Tibial artery (tissue), 4 donors: ENCODE measurements around the gene FKBP4.

Experiments
- DNase-seq, 2 donors: peaks; one replicate each; pipeline ENCODE4 v3.0.0-alpha.2; 2019
- H3K27ac ChIP-seq, 2 donors: fragments of 200-600 bp; sonication (generic) in 1 of 2; 1 replicate in 1 of 2; 2 replicates in 1 of 2; pipeline ENCODE4 v1.5.1; 2018 to 2019; ENCODE audit warnings: mild to moderate bottlenecking in 1 of 2
- H3K27me3 ChIP-seq, 2 donors: fragments of 200-600 bp; sonication (generic) in 1 of 2; one replicate each; pipeline versions ENCODE4 v1.5.1 to v1.6.0; 2016 to 2019
- H3K36me3 ChIP-seq, 3 donors: fragments of 200-600 bp; sonication (generic) in 2 of 3; one replicate each; pipeline ENCODE4 v1.5.1; 2016 to 2019; ENCODE audit warnings: mild to moderate bottlenecking in 2 of 3
- H3K4me1 ChIP-seq, 4 donors: fragments of 200-600 bp; sonication (generic) in 2 of 4; 1 replicate in 3 of 4; 2 replicates in 1 of 4; pipeline ENCODE4 v1.5.1; 2016 to 2019
- H3K4me3 ChIP-seq, 2 donors: fragments of 200-600 bp; sonication (generic) in 1 of 2; 1 replicate in 1 of 2; 2 replicates in 1 of 2; pipeline ENCODE4 v1.5.1; 2018 to 2019; ENCODE audit warnings: mild to moderate bottlenecking in 2 of 2
- H3K9me3 ChIP-seq, 3 donors: fragments of 200-600 bp; sonication (generic) in 1 of 3; one replicate each; pipeline ENCODE4 v1.5.1; 2016 to 2019
- CTCF ChIP-seq, 2 experiments: fragments of 200-600 bp in 1 of 2; fragments of 450-650 bp in 1 of 2; IDR thresholded peaks; one replicate each; pipeline ENCODE4 v1.5.1; 2017 to 2019; ENCODE audit warnings: antibody characterized with exemption in 2 of 2, mild to moderate bottlenecking in 1 of 2, moderate library complexity in 1 of 2
- intact Hi-C: fragments of 100-400 bp; cut with DNase I; formaldehyde crosslinking; loops from one replicate; pipeline ENCODE4 v1.15.0; 2023; ENCODE audit warnings: low total_unique reads

The FKBP4 gene, protein sequence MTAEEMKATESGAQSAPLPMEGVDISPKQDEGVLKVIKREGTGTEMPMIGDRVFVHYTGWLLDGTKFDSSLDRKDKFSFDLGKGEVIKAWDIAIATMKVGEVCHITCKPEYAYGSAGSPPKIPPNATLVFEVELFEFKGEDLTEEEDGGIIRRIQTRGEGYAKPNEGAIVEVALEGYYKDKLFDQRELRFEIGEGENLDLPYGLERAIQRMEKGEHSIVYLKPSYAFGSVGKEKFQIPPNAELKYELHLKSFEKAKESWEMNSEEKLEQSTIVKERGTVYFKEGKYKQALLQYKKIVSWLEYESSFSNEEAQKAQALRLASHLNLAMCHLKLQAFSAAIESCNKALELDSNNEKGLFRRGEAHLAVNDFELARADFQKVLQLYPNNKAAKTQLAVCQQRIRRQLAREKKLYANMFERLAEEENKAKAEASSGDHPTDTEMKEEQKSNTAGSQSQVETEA

DNA sequence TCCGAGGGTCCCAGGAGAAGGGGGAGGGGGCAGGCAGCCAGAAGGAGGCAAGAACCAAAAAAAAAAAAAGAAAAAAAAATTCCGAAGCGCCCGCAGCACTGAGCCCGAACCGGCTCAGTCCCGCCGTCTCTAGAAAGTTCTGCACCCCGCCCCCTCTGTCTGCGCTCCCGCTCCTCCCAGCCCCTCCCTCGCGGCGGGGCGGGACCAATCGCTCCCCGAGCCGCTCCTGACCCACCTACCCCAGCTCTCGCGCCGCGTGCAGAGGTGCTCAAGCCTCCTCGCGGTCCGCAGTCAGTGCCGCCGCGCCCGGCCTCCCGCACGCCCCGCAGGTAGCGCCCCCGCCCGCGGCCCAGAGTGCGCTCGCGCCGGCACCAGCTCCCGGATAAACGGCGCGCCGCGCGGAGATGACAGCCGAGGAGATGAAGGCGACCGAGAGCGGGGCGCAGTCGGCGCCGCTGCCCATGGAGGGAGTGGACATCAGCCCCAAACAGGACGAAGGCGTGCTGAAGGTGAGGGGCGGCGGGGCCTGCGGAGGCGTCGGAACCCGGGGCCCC is at the start of gene FKBP4:
Gene FKBP4 (plus strand): TSS at position 235 of the 554 bp plus-strand sequence. CDS start 170 bp downstream, at position 405.
- H3K9me3 ChIP-seq: no peaks in the 10 kb centered on the region
- peaks cover 0 to 30% (median 17%) of the 10 kb centered on the region in 4 donors for H3K4me1 ChIP-seq
- DNase-seq: peak; percentile 90 to 96
- intact Hi-C loops: no loop called here
- no peaks in the 10 kb centered on the region for H3K27me3 ChIP-seq
- H3K4me3 ChIP-seq: peak within 1 kb of the TSS; percentile 82 to 95
- peak within 1 kb of the TSS; percentile 88 to 91 for H3K27ac ChIP-seq
- peaks cover 23 to 29% (median 26%) of the 10 kb centered on the region in 3 donors for H3K36me3 ChIP-seq
- no peak for TF ChIP-seq CTCF (IDR thresholded peaks at IDR 0.05)

DNA sequence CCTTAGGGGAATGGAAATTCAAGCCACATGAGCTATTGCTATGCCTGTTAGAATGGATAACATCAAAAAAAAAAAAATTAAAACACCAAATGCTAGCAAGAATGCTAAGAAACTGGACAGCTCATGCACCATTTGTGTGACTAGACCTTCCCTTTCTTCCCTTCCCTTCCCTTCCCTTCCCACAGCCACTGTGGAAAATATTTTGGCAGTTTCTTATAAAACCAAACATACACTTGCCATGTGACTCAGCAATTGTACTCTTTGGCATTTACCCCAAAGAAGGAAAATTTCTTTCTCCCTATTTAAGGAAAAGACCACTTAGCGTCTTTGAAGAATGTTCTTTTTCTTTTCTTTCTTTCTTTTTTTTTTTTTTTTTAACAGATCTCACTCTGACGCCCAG is 49.1 kb upstream of the FKBP4 start:
- Histone ChIP-seq H3K4me1 (no peaks in the 10 kb centered on the region), H3K4me3 (no peak overlapping the region), H3K36me3 (no peaks in the 10 kb centered on the region), H3K9me3 (no peaks in the 10 kb centered on the region), H3K27ac (no peak overlapping the region), H3K27me3 (peaks cover 0 to 5% of the 10 kb centered on the region in 2 donors)
- intact Hi-C loops: no loop called here
- DNase-seq: no peak
- no peak for TF ChIP-seq CTCF (IDR thresholded peaks at IDR 0.05)

DNA sequence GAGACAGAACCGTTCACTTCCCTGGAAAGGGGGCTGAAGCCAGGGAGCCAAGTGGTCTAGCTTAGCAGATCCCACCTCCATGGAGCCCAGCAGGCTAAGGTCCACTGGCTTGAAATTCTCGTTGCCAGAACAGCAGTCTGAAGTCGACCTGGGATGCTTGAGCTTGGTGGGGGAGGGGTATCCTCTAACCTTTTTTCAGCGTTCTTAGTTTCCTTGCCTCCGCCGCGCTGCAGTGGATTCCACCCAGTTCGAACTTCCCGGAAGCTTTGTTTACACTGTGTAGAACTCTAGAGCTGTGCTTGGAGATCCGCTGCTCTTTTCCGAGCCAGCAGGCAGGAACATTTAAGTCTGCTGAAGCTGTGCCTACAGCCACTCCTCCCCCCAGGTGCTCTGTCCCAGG is 45.2 kb upstream of the FKBP4 start:
- intact Hi-C loops: no loop called here
- no peaks in the 10 kb centered on the region for H3K36me3 ChIP-seq
- no peak for DNase-seq
- peaks cover 0 to 7% (median 0%) of the 10 kb centered on the region in 4 donors for H3K4me1 ChIP-seq
- no peak overlapping the region for H3K27ac ChIP-seq
- no peaks in the 10 kb centered on the region for H3K9me3 ChIP-seq
- H3K27me3 ChIP-seq: peaks cover 0 to 11% of the 10 kb centered on the region in 2 donors
- H3K4me3 ChIP-seq: no peak overlapping the region
- no peak for TF ChIP-seq CTCF (IDR thresholded peaks at IDR 0.05)

- no peak for DNase-seq
- Histone ChIP-seq H3K27me3 (peaks cover 0 to 11% of the 10 kb centered on the region in 2 donors), H3K36me3 (no peaks in the 10 kb centered on the region), H3K4me3 (no peak overlapping the region), H3K27ac (no peak overlapping the region), H3K4me1 (peaks cover 0 to 7% (median 0%) of the 10 kb centered on the region in 4 donors), H3K9me3 (no peaks in the 10 kb centered on the region)
- intact Hi-C loops: no loop called here
- TF ChIP-seq CTCF (IDR thresholded peaks at IDR 0.05): no peak
Measured at GRCh38 chr12:2750185-2750584, 44.6 kb upstream of the FKBP4 start.

- peaks cover 0 to 11% of the 10 kb centered on the region in 2 donors for H3K27me3 ChIP-seq
- DNase-seq: no peak
- H3K4me1 ChIP-seq: peaks cover 0 to 7% (median 0%) of the 10 kb centered on the region in 4 donors
- TF ChIP-seq CTCF (IDR thresholded peaks at IDR 0.05): no peak
- intact Hi-C loops: no loop called here
- H3K36me3 ChIP-seq: no peaks in the 10 kb centered on the region
- no peak overlapping the region for H3K27ac ChIP-seq
- no peak overlapping the region for H3K4me3 ChIP-seq
- no peaks in the 10 kb centered on the region for H3K9me3 ChIP-seq
Measured at GRCh38 chr12:2751230-2751629, 43.5 kb upstream of the FKBP4 start.
